A673 (cell line): ENCODE results near the gene UGT1A9. TPM values are rescaled to one million over a fixed set of nuclear protein-coding genes. Genes with fewer than 3 reads are reported as not detected.

Experiments
- BruUV-seq: library from RNA; stranded (reverse); fragments of 400-500 nt; replicated peaks from 2 replicates; lab custom pipeline; 2021; lab: Mats Ljungman, UMichigan
- CTCF ChIA-PET: fragments of 300-600 bp; sonication (Branson Sonifier 250); formaldehyde crosslinking; loops from one replicate; lab custom pipeline; 2022; ENCODE audit warnings: antibody characterized with exemption; lab: Charles Lee
- POLR2A ChIA-PET: fragments of 300-600 bp; sonication (Branson Sonifier 250); formaldehyde crosslinking; loops from one replicate; lab custom pipeline; 2022; ENCODE audit warnings: antibody characterized with exemption; ENCODE audit not compliant: low non-redundant PET; lab: Charles Lee
- DNase-seq: peaks from one replicate; pipeline ENCODE4 v3.0.0-alpha.2; 2015; ENCODE audit warnings: low spot score
- H3K27ac ChIP-seq: fragments of 200-600 bp; sonication (generic); 2 replicates; pipeline ENCODE4 v1.5.1; 2016; ENCODE audit warnings: mixed run types, low read depth, mild to moderate bottlenecking, mixed read lengths, antibody characterized with exemption, low read length; ENCODE audit not compliant: poor library complexity, severe bottlenecking
- H3K27me3 ChIP-seq: fragments of 200-600 bp; sonication (generic); replicated peaks from 2 replicates; pipeline ENCODE4 v1.6.1; 2017; ENCODE audit warnings: mixed run types, low read depth, mild to moderate bottlenecking, mixed read lengths, antibody characterized with exemption, low read length; ENCODE audit not compliant: insufficient read depth, poor library complexity
- H3K36me3 ChIP-seq: fragments of 200-600 bp; sonication (generic); 2 replicates; pipeline ENCODE4 v1.6.1; 2016; ENCODE audit warnings: mixed run types, mild to moderate bottlenecking, mixed read lengths, antibody characterized with exemption, low read length; ENCODE audit not compliant: insufficient read depth, poor library complexity, severe bottlenecking
- H3K4me1 ChIP-seq: fragments of 200-600 bp; sonication (generic); 2 replicates; pipeline ENCODE4 v1.6.1; 2017; ENCODE audit warnings: mixed run types, mild to moderate bottlenecking, mixed read lengths, antibody characterized with exemption, low read length; ENCODE audit not compliant: insufficient read depth, poor library complexity, severe bottlenecking
- H3K4me3 ChIP-seq: fragments of 200-600 bp; sonication (generic); 2 replicates; pipeline ENCODE4 v1.5.1; 2016; ENCODE audit warnings: low read depth, mixed run types, mild to moderate bottlenecking, mixed read lengths, low read length; ENCODE audit not compliant: poor library complexity, severe bottlenecking
- H3K9me3 ChIP-seq: fragments of 200-600 bp; sonication (generic); 2 replicates; pipeline ENCODE4 v1.6.1; 2016; ENCODE audit warnings: mixed run types, low read depth, mild to moderate bottlenecking, mixed read lengths, antibody characterized with exemption, low read length; ENCODE audit not compliant: poor library complexity, severe bottlenecking
- CTCF ChIP-seq: fragments of 300-800, 200-600 bp; sonication (generic); conservative IDR thresholded peaks from 2 replicates; pipeline ENCODE4 v1.5.1; 2017; ENCODE audit warnings: low read depth, mild to moderate bottlenecking, antibody characterized with exemption, low read length, moderate library complexity, mixed read lengths
- EZH2 ChIP-seq: fragments of 200-600 bp; sonication (generic); IDR thresholded peaks from 2 replicates; pipeline ENCODE4 v1.6.1; 2017; ENCODE audit warnings: borderline replicate concordance, low read depth, mild to moderate bottlenecking, mixed read lengths, antibody characterized with exemption, low read length; ENCODE audit not compliant: poor library complexity, severe bottlenecking
- intact Hi-C: fragments of 100-400 bp; cut with micrococcal nuclease; formaldehyde crosslinking; loops from one replicate; pipeline ENCODE4 v1.10.0; 2022; ENCODE audit not compliant: unreplicated experiment
- total RNA-seq: library from RNA; stranded (reverse); gene quantifications from 2 replicates; pipeline ENCODE4 v1.2.3, GENCODE V29; 2021

UGT1A9 gene
- total RNA-seq, 1 experiment from 2014 or later: not detected

GRCh38 chr2:233758849-233759248 is 87.2 kb downstream of the UGT1A9 start:
- H3K27me3 ChIP-seq: no peaks in the 10 kb centered on the region
- POLR2A ChIA-PET: no interaction called here
- H3K9me3 ChIP-seq: no peaks in the 10 kb centered on the region
- no peaks in the 10 kb centered on the region for H3K36me3 ChIP-seq
- no peaks in the 10 kb centered on the region for H3K4me1 ChIP-seq
- no peak overlapping the region for H3K27ac ChIP-seq
- H3K4me3 ChIP-seq: no peak overlapping the region
- no TSS peak for BruUV-seq
- CTCF ChIA-PET: no interaction called here
- DNase-seq: no peak
- TF ChIP-seq EZH2: no peak
- no peak for TF ChIP-seq CTCF
- intact Hi-C loops: no loop called here

- no peaks in the 10 kb centered on the region for H3K27me3 ChIP-seq
- no peaks in the 10 kb centered on the region for H3K36me3 ChIP-seq
- no peaks in the 10 kb centered on the region for H3K4me1 ChIP-seq
- POLR2A ChIA-PET: no interaction called here
- BruUV-seq: no TSS peak
- no peaks in the 10 kb centered on the region for H3K9me3 ChIP-seq
- no peak for DNase-seq
- H3K27ac ChIP-seq: no peak within 1 kb of the TSS
- intact Hi-C loops: no loop called here
- H3K4me3 ChIP-seq: no peak within 1 kb of the TSS
- CTCF ChIA-PET: no interaction called here
- no peak for TF ChIP-seq CTCF
- no peak for TF ChIP-seq EZH2
These were observed 88.3 kb downstream of the UGT1A9 start, which contains the start of gene UGT1A1 for GRCh38 chr2:233760043-233760442. UGT1A1 (plus strand) TSS chr2:233760270; CDS start chr2:233760288, 18 bp downstream.

GRCh38 chr2:233761040-233761769 is 89.5 kb downstream of the UGT1A9 start:
- TF ChIP-seq CTCF (no peak), EZH2 (no peak)
- no peak overlapping the region for H3K4me3 ChIP-seq
- POLR2A ChIA-PET: no interaction called here
- H3K9me3 ChIP-seq: no peaks in the 10 kb centered on the region
- CTCF ChIA-PET: no interaction called here
- no peak overlapping the region for H3K27ac ChIP-seq
- no peaks in the 10 kb centered on the region for H3K4me1 ChIP-seq
- intact Hi-C loops: no loop called here
- BruUV-seq: no TSS peak
- DNase-seq: no peak
- no peaks in the 10 kb centered on the region for H3K36me3 ChIP-seq
- no peaks in the 10 kb centered on the region for H3K27me3 ChIP-seq
